ENCODE results near the gene FANK1.
"Not testable (repeated sequence)": the region's sequence is repeated elsewhere in the genome, so short reads cannot be mapped to it uniquely, and the experiment has no call there.

- not testable (repeated sequence) for TF ChIP-seq POLR2A, CTCF (IDR thresholded peaks at IDR 0.05)
Observed at GRCh38 chr10:125913277-125913676, 16.9 kb downstream of the FANK1 start.

All from upper lobe of left lung (tissue), 4 donors.